ENCODE data around the gene ALDH1A1. TPM values are rescaled to one million over a fixed set of nuclear protein-coding genes. Genes with fewer than 3 reads are reported as not detected.
"Not testable (repeated sequence)": the region's sequence is repeated elsewhere in the genome, so short reads cannot be mapped to it uniquely, and the experiment has no call there.

ALDH1A1 gene
- polyA plus RNA-seq, 3 donors = 271 to 288 (median 273) TPM

DNA sequence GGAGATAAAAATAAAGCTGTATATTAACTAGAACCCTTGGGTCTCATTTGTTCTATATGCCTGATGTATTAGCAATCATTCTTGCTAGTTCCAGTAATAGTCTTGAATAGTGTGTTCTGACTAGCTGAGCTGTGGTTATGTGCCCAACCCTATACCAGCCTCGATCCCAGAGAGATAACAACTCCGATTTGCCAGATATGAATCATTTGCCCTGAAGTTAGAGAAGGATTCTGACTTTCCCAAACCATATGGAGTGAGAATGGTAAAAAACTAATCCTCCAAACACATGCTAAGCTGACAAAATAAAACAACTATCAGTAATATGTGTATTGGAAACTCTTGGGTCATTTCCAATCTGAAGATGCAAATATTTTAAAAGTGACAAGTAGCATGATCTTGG lies 64.8 kb downstream of the ALDH1A1 start:
- DNase-seq (ENCODE audit: extremely low read depth in 1 of 11, low read depth in 9 of 11, low spot score in 4 of 11) = no peak

DNA sequence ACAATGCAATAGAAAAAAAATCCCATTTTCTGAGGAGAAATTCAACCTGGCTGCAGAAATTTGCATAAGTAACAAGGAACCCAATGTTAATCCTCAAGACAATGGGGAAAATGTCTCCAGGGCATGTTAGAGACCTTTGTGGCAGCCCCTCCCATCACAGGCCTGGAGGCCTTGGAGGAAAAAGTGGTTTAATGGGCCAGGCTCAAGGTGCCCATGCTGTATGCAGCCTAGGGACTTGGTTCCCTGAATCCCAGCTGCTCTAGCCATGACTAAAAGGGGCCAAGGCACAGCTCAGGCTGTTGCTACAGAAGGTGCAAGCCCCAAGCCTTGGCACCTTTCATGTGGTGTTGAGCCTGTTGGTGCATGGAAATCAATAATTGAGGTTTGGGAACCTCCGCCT lies 66.5 kb downstream of the ALDH1A1 start:
- DNase-seq (ENCODE audit: extremely low read depth in 1 of 11, low read depth in 9 of 11, low spot score in 4 of 11) = no peak

DNA sequence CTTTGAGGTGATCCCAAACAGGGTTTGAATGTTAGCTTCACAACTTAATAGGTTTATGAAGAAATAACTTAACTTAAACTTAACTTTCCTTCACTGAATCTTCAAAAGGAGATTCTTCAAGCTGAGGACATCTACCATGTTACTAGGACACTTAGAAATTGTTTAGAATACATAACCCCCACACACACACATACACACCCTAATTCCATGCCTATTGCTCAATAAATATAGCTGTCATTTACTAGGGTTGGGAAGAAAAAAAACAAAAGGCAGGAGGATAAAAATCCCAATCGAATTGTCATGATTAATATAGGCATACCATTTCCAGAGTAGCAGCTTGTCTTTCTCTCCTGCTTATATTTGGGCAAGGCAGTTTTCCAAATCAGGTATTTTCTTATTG lies 68.3 kb downstream of the ALDH1A1 start:
- no peak for DNase-seq (ENCODE audit: extremely low read depth in 1 of 11, low read depth in 9 of 11, low spot score in 4 of 11)

DNA sequence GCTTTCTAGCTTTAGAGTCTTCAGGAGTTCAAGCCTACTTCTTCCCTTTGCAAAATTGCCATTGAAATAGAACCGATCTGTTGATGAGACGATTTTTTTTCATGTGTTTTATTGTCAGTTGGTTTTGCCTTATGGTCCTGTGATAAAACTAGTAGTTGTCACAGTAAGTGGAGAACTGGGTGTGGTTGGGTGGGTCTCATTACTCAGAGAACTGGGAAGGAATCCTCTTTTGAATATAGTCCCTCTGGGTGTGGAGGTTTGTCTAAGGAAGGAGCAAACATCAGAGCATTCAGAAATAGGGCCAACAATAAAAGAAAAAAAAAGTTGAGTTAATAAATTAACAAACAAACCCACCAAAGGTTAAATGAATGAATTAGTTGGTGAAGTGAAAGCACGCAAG lies 69.0 kb downstream of the ALDH1A1 start:
- no peak for DNase-seq (ENCODE audit: extremely low read depth in 1 of 11, low read depth in 9 of 11, low spot score in 4 of 11)

DNA sequence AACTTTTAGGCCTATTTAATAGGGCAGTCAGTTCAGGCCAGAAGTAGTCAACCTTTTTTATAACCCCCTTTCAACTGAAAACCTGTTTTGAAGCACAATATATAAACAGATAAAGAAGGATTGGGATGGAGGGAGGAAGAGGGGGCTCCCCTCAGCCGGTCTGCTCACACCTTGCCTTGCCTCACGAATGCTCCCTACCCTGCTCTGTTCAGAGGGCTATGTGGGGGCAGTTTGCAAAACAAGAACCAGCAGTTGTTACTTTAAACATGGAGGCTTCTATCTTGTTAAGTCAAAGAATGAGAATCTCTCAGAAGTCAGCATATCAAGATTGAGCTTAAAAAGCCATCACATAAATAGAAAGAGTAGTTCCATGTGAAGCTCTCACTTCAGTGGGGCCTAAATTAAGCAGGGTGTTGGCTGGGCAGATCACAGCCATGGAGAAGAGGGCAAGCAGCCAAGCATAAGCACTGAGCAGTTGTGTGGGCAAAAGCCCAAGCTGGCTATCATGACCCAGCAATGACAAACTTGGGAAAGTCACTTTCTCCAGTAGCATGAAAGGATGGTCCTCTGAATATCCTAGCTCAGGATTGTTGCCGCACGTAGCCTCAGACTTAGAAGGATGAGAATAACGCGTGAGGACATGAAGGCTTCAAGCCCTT lies 70.6 kb downstream of the ALDH1A1 start:
- no peak for DNase-seq (ENCODE audit: extremely low read depth in 1 of 11, low read depth in 9 of 11, low spot score in 4 of 11)

DNA sequence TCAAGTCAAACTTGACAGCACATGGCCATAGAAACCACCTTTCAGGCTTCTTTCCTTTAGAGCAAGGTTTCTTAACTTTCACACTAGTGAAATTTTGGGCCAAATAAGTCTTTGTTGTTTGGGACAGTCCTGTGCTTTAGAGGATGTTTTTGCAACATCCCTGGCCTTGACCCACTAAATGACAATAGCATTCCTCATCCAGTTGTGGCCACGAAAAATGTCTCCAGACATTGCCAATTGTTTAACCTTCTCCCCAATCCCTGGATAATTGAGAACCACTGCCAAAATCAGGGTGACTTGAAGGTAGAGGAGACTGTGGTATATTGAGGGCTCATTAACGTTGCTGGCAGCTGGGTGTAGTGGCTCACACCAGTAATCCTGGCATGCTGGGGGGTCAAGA lies 72.0 kb downstream of the ALDH1A1 start:
- no peak for DNase-seq (ENCODE audit: extremely low read depth in 1 of 11, low read depth in 9 of 11, low spot score in 4 of 11)

DNA sequence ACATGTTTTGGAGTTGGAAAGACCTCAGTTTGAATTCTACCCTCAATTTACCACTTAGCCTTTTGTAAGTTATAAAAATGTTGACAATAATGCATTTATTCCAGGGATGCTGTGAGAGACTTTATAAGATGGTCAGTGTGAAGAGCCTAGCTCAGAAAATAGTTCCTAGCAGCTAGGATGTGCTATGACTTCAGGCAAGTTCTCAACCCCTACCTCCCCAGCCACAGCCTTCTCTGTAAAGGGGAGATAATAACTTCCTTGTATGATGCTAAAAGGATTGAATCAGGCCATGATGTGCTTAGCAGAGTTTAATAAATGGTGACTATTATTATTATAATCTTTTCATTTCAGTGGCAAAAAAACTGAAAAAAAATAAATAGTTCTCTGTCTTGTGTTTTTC lies 77.6 kb downstream of the ALDH1A1 start:
- DNase-seq (ENCODE audit: extremely low read depth in 1 of 11, low read depth in 9 of 11, low spot score in 4 of 11) = no peak

DNA sequence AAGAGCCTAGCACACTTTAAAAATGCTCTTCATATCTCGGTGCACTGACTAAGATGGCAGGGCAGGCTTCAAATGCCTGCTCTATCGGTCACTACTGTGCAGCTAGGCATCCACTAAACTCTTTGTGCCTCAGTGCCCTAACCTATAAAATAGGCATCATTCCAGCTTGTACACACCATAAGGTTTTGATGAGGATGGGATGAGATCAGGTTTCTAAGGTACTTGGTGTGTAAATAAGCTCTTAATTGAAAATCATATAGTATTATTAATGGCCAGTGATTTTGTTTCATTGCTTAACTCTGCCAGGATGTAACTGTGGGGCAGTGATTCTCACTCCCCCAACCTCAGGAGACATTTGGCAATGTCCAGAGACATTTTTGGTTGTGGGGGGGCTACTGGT lies 78.5 kb downstream of the ALDH1A1 start:
- no peak for DNase-seq (ENCODE audit: extremely low read depth in 1 of 11, low read depth in 9 of 11, low spot score in 4 of 11)

DNA sequence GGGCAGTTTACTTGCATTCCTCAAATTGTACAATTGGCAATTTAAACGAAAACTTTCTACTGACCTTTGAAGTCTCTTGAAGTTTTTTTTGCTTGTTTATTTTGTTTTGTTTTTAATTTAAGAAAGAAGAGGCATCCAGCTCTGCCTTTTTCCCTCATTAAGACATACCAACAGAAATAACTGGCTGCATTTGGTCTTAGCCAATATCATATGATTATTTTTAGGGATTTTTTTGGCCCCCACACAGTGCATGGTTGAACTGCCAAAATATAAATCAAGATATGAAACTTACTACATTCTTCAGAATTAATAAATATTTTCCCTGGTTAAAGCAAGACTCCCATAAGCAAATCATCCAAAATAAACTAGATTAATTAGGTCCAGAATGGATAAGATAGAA lies 79.4 kb downstream of the ALDH1A1 start:
- DNase-seq (ENCODE audit: extremely low read depth in 1 of 11, low read depth in 9 of 11, low spot score in 4 of 11) = no peak

DNA sequence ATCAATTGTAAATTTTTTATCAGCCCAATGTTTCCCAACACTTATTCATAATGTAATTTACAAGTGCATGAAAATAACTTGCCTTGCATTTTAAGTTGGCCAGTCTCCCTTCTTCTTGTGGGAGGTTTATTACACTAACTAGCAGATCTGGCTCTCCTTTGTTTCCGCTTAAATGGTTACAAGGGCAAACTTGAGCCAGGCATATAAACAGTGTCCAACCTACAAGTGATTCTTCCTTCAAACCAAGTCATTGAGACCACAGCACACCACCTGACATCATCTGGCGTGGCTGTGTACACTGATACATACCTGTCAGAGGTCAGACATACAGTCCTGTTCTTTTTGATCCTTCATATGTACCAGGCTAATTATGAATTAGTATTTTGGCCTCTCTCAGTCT lies 80.1 kb downstream of the ALDH1A1 start:
- DNase-seq (ENCODE audit: extremely low read depth in 1 of 11, low read depth in 9 of 11, low spot score in 4 of 11) = peak in 2 of 11 donors; percentile 22 to 26

DNA sequence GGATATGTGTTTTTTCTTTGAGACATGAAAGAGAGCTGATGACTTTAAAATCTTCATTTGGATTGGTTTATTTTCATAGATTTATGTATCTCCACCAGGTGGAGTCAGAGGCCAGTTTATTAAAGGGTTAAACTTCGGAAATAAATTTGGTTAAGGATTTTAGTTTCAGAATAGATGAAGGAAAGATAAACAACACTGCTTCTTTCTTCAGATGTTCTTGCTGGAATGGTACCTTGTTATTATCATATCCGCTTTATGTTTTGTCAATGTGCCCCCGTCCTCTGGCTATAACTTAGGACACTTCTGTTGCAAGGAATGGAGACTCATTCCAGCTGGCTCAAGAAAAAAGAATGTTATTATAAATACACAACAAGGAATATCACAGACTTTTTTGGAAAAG lies 81.2 kb downstream of the ALDH1A1 start:
- DNase-seq (ENCODE audit: extremely low read depth in 1 of 11, low read depth in 9 of 11, low spot score in 4 of 11) = no peak

DNA sequence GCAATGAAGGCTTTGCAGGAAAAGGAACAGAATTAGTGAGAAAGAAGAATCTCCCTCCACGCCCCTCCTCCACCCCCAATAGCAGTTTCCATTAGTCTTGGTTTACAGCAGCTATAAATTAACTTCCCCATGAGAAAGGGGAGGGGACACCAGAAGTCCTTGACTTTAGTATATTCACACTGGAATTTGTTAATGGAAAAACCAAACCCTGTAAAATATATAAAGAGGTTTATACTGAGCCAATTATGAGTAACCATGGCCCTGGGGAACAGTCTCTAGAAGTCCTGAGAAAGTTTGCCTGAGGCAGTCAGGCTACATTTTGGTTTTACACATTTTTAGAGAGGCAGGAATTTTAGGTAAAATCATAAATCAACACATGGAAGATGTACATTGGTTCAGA lies 88.5 kb downstream of the ALDH1A1 start:
- DNase-seq (ENCODE audit: extremely low read depth in 1 of 11, low read depth in 9 of 11, low spot score in 4 of 11) = peak in 1 of 11 donors; percentile 27

DNA sequence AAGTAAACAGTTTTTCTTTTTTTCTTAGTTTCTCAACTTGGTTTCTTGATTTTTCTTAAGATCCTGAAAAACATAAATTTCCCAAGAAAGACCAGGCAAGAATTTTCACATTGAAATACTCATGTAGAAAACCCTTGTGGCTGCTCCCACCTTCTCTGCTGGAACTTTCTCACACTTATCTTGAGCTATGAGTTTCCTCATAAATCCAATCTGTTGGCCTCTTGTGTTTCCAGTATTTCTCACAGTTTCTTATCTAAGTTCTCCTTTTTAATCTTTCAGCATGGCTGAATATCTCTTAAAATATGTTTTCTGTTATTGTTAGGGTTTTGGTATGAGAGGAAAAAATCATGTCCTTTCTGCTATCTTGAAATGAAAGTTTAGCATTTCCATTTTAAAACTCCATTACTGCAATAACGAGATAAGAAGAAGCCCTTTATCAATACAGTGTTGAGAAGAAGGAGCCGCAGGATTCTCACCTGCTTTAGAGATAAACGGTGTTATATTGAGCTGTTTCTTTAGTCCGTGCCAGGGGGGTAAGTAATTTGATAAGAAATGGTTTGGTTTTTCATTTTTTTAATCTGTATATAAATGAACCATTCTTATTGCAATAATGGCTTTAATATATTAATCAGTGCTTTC lies 89.3 kb downstream of the ALDH1A1 start:
- no peak for DNase-seq (ENCODE audit: extremely low read depth in 1 of 11, low read depth in 9 of 11, low spot score in 4 of 11)

DNA sequence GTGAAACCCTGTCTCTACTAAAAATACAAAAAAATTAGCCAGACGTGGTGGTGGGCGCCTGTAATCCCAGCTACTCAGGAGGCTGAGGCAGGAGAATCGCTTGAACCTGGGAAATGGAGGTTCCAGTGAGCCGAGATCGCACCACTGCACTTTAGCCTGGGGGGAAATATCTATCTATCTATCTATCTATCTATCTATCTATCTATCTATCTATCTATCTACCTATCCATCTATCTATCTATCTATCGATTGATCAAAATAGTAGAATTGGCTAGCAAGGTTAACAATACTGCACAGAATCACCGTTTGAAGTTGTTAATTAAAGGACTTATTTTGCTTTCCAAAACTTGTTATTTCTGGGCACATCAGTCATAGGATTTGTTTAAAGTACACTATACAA lies 90.1 kb downstream of the ALDH1A1 start:
- DNase-seq (ENCODE audit: extremely low read depth in 1 of 11, low read depth in 9 of 11, low spot score in 4 of 11) = not testable (repeated sequence)

DNA sequence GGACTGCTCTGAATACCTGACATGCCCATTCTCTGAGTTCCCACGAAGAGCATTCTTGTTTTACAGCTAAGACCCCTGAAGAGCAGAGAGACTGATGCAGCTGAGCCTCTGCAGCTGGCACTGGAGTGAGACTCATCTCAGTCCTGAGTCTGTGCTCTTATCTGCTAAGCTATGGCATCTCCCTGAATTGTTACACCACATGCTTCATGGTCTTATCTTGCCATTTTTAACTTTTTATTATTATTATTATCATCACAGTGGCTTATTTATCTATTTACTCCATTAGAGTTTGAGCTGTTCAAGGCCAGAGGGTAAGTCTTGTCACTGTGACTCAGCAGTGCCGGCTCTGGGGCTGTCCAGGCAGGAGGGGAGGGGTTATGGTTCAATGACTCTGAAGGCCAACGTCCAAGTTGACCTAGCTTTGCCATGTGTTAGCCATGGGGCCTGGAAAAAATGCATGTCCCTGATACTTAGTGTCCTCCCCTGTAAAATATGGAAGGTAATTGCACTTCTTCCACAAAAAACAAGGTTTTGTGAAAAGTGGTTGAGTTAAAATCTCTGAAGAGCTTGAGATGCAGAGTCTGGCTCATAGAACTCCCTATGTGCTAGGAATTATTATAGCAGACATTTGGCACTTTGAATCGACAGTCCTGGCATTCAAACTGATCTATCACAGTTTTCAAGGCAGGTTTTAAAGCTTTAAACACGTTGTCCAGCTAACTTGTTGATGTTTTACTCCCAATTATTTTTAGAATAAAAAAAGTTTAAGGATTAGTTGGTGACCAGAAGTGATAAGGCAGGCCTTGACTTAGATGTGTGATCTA lies 94.6 kb downstream of the ALDH1A1 start:
- DNase-seq (ENCODE audit: extremely low read depth in 1 of 11, low read depth in 9 of 11, low spot score in 4 of 11) = no peak

DNA sequence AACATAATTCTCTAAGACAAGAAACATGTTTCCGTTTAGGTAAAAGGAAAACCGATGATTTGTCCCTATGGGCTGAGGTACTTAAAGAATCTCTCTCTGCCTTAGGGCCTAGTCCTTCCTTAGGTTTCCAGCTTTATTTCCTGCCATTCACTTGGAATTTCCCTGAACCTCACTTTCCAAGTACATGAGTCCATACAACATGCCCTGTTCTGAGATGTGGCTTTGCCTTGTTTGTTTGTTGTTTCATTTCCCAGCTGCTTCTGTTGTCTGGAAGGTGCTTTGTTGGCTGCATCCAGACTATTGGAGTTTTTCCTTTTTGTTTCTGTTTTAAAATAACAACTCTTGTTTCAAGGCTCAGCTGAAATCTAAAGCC lies 95.2 kb downstream of the ALDH1A1 start:
- no peak for DNase-seq (ENCODE audit: extremely low read depth in 1 of 11, low read depth in 9 of 11, low spot score in 4 of 11)

DNA sequence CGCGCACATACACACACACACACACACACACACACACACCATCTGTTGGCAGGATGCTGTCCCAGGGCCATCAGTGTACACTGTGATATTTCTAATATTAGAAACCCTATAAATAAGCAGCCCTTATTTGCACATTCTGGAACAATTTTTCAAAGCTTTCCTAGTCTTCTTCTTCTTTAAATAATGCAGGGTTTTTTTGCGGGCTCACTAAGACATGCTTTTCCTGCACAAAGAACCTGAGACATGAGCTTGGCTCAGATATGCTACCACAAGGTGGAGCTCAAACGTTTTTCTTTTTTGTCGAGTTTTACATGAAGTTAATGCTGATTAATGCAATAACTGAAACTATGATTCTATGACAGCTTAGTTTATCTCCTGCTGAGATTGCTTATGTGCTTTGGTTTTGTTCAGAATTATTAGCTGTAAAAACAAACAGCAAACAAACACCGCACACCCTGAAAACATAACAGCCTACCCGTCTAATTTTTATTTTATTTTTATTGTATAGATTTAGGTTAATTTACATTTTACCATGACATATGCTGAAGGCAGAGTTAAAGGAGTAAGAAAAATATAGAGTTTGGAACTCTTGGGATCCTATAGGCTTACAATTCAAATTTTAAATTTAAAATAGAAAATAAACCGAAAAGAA lies 95.8 kb downstream of the ALDH1A1 start:
- DNase-seq (ENCODE audit: extremely low read depth in 1 of 11, low read depth in 9 of 11, low spot score in 4 of 11) = peak in 10 of 11 donors; percentile 25 to 68 (median 43)

DNA sequence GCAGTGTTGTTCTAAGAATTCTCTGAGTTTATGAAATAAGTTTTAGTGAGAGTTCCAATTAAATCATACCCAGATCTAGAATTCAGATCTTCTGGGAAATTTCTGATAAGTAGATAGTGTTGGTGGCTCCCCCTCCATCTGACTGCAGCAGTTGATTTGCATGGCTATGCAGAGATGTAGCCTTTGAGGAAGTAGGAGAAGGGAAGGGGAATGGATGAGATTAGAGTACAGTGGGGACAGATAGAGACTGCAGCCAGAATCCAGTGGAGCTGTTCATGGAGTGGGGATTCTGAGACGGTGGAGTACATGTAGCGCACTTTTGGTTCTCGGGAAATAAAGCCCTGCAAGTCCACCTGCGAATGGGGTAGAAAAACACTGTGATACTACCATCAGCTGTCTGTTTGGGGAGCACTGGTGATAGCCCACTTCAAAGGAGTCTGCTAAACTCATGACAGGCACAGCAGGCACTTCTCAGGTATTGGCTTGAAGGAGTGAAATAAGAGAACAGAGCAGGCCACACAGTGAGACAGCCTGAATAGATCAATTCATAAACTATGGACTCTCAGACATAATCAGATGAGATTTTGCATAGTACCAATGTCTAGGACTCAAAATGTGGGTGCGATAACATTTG lies 96.8 kb downstream of the ALDH1A1 start:
- DNase-seq (ENCODE audit: extremely low read depth in 1 of 11, low read depth in 9 of 11, low spot score in 4 of 11) = no peak

DNA sequence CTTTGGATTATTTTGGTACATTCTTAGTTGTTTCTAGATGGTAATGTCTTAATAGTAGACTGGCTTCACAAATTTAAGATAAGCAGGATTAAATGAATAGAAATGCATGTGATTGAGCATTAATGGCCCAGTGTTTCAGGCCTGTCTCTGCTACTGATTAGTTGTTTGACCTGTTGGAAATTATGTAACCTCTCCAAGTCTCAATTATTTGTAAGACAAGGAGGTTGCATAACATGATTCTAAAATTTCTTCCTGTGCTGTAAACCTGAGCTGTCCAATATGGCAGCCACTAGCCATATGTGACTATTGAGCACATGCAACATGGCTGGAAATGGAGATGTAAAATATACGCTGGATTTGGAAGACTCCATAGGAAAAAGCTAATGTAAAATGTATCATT lies 97.5 kb downstream of the ALDH1A1 start:
- DNase-seq (ENCODE audit: extremely low read depth in 1 of 11, low read depth in 9 of 11, low spot score in 4 of 11) = no peak
